T-helper 1 cell (primary cell): ENCODE measurements around the gene MLN.

Experiments
- DNase-seq, 5 donors: peaks; one replicate each; pipeline ENCODE4 v3.0.0-alpha.2; 2012 to 2020
- total RNA-seq, 4 donors: gene quantifications; one replicate each; lab custom pipeline; 2026; lab: John Stamatoyannopoulos, UW

The MLN gene, protein sequence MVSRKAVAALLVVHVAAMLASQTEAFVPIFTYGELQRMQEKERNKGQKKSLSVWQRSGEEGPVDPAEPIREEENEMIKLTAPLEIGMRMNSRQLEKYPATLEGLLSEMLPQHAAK
- total RNA-seq, result 0 reads per million in 4 donors

DNA sequence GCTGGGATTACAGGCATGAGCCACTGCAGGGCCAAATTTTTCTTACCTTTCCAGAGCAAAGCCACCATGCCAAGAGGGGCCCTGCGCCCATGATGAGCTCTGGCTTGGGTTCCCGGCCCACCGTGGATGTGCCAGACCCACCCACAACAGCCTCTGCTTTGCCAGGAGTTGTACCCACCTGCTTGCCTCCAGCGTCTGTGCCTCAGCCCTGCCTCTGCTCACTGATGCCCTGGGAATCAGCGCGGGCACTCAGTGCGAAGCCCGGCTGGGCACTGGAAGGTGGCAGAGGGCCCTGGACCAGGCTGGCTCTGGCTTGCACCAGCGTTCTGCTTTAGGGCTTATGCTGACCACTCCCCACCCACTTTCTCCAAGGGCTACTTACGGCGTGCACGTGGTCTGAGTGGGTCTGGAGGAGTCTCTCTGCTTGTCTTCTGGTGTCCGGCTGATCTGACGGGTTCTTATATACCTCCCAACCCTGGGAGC is at the start of gene MLN:
Gene MLN, minus strand, starts transcription at position 433 of the 483 bp plus-strand sequence. CDS start 2,840 bp downstream, outside the sequence.
- no peak for DNase-seq

DNA sequence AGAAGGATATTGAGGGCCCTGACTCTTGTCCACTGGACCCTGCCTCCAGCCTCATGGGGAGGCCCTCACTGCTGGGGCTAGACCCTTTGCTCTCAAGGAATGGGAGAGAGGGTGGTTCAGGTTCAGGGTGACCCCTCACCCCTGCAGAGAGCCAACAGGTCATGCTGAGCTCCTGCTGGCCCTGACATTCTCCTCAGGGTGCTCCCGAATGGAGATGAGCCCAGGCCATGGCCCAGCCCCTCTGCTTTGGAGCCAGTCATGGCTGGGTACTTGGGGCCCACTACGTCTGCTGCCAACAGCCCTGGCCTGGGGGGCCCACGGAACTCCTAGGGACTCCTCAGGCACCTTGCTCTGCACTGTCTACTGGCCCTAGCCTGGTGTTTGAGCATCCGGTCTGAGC is 49.2 kb upstream of the MLN start:
- no peak for DNase-seq

DNA sequence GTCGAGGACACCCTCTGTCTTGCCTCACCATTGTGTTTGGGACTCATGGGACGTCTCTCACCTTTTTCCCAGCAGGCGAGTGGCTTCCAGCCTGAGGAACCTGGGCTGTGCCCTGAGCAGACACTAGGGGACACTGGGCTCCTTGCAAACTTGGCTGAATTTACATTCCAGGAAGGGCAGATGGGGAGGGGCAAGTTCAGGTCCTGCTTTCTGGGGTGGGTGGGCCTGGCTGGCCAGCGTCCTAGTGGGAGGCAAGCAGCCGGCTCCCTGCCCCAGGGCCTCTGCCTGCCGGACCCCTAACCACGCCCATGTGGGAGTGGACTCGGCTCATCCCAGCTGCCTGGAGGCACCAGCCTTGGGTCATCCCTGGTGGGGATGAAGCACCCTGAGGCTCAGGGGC is 48.2 kb upstream of the MLN start:
- DNase-seq, result peak in 1 of 5 donors; percentile 41

GRCh38 chr6:33850869-33851541 is 47.2 kb upstream of the MLN start:
- DNase-seq, result no peak

DNA sequence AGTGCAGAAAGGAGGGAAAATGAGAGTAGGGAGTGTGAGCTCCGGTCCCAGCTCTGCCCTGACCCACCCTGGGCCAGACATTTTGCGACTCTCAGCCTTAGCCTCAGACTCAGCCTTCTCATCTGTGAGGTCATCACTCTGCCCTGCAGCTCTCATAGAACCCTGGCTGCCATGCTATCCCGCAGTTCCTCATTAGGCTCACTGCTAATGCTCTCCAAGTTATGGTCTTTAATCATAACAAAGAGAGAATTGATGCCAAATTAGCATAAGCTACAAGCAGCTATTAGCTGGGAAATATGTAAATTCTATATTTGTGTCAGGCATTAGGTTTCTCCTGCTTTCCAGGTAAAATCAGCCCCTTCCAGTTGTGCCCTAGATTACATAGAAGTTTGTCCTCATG is 46.5 kb upstream of the MLN start:
- DNase-seq, result no peak

- DNase-seq, result no peak
Measured at GRCh38 chr6:33849500-33850075, 45.8 kb upstream of the MLN start.

GRCh38 chr6:33848484-33848883 is 44.7 kb upstream of the MLN start:
- DNase-seq, result no peak

GRCh38 chr6:33847867-33848266 is 44.1 kb upstream of the MLN start:
- DNase-seq, result no peak

GRCh38 chr6:33847078-33847477 is 43.3 kb upstream of the MLN start:
- DNase-seq, result no peak

DNA sequence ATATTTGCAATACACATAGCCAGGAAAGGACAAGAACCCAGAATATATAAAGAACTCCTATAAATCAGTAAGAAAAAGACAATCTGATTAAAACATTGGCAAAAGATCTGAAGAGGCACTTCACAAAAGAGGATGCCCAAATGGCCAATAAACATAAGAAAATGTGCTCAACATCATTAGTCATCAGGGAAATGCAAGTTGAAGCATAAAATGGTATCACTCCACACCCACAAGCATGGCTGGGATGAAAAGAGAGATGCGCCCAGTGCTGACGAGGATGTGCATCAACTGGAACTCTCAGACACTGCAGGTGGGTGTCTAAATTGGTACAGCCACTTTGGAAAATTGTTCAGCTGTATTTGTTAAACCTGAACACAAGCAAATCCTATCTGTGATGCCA is 42.4 kb upstream of the MLN start:
- no peak for DNase-seq

DNA sequence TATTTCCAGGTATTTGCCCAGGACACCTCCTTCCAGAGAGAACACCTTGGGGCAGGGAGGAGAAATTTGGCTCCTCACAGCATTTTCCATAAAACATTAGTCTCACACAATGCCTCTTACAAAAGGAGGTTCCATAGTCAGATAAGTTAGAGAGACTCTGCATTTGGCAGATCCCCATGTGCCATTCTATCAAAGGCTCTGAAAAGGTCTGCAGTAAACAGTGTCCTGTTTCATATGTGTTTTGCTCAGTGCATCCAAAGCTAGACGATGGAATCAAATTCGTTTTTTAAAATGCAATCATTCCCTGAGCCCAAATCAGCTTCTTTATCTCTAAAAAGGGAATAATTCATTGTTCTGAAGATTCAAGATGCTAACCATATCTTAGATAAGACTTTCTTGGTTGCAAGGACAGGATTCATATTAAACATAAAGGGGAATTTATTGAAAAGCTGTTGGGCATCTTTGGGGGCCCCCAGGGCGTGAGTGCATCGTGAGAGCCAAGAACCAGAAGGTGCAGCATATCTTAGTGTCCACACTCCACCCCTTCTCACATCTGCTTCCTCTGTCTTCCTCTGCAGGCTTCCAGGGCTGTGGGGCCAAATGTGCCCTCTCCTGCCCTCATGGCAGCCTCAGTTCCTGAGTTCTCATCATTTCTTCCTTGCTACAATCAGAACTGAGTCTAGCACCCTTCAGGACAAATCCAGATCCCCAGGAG is 41.4 kb upstream of the MLN start:
- DNase-seq, result no peak

GRCh38 chr6:33843131-33844121 is 39.6 kb upstream of the MLN start:
- DNase-seq, result no peak

DNA sequence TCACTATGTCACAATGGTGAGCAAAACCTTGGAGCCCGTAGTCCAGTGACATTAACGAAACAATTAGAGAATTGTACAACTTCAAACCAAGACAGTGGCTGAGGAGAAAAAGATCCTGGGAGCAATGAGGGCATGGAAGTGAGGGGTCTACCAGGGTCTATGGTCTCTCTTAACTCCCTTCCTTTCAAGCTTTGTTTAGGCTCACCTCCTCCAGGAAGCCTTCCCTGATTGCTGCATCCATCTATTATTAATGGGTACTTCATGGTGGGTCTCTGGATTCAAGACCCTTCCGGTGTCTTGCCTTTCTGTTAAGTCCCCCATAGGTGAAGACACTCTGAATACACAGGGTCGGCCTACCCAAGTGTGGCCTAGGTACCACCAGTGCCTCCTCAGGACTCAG is 38.1 kb upstream of the MLN start:
- DNase-seq, result no peak

- DNase-seq, result no peak
Measured at GRCh38 chr6:33841070-33841469, 37.3 kb upstream of the MLN start.

GRCh38 chr6:33840048-33840926 is 36.5 kb upstream of the MLN start:
- peak in 1 of 5 donors; percentile 90 for DNase-seq

GRCh38 chr6:33839399-33840047 is 35.7 kb upstream of the MLN start:
- no peak for DNase-seq

DNA sequence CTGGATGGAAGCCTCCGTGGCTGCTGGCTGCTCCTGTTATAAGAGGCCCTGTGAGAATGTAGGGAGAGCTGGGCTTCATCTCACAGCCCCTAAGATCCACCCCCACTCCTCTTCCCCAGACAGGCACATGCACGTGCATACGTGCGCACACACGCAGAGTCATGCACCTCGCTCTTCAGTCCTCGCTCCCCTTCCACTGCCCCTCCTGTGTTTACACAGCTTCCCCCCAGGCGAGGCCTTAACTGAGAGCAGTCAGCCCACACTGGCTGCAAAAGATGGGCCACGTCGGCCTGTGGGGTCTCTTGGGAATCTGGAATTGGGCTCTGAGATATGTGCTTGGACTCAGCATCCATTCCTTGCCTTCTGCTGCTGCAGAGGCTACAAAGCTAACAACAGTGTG is 35.2 kb upstream of the MLN start:
- DNase-seq, result no peak

DNA sequence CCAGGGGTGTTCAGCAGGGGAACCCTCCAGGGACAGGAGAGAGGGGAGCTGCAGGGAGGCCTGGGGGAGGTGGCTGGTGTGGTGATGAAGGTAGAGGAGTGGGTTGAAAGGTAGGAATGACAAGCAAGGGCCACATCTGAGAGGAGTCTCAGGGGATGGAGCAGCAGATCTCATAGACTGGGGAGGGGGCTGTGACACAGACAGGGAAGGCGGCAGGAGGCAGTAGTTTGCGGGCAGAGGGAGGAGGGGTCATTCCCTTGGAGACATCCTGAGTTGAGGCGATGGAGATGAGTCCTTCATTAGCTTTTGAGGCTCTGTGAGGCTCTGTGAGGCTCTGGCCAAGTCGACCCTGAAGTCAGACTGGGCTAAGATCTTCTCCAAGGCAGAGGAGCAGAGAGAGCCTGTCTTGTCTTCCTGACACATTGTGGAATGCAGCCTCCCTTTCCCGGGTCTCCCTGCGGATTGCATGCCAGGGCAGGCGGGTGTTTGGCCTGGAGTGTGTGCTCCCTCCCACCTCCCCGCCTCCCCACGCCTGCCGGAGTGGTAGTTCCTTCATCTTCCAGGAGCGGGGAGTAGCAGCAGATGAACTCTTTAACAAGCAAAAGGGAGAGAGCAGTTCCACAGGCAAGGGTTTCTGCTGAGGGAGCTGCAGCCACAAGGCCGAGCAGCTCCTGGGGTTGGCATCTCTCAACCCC is 34.3 kb upstream of the MLN start:
- no peak for DNase-seq

- no peak for DNase-seq
Measured at GRCh38 chr6:33836806-33837469, 33.1 kb upstream of the MLN start.
